ENCODE results near the gene PLEK. TPM values are rescaled to one million over a fixed set of nuclear protein-coding genes. Genes with fewer than 3 reads are reported as not detected.
"Not testable (repeated sequence)": the region's sequence is repeated elsewhere in the genome, so short reads cannot be mapped to it uniquely, and the experiment has no call there.

PLEK gene
- total and polyA plus RNA-seq, 3 donors from 2014 or later: 1.7 to 9.2 (median 2.4) TPM

GRCh38 chr2:68390114-68390513, 25.0 kb downstream of the PLEK start:
- intact Hi-C loops (cut with DNase I; ENCODE audit: low total_unique reads): no loop called here
- DNase-seq: no peak
- Histone ChIP-seq H3K36me3 (ENCODE audit: low read depth, missing control alignments) (no peaks in the 10 kb centered on the region), H3K27ac (no peak overlapping the region), H3K4me1 (peaks cover 19% of the 10 kb centered on the region), H3K9me3 (no peaks in the 10 kb centered on the region), H3K4me3 (no peak overlapping the region), H3K27me3 (no peaks in the 10 kb centered on the region)
- TF ChIP-seq POLR2A (IDR thresholded peaks at IDR 0.05): no peak
- TF ChIP-seq CTCF (IDR thresholded peaks at IDR 0.05): no peak
- WGBS, 2 donors: 41 to 66% methylated on average over 2 of the region's 2 CpGs

- Histone ChIP-seq H3K9me3 (no peaks in the 10 kb centered on the region), H3K4me3 (no peak overlapping the region), H3K4me1 (peaks cover 20% of the 10 kb centered on the region), H3K36me3 (ENCODE audit: low read depth, missing control alignments) (no peaks in the 10 kb centered on the region), H3K27me3 (no peaks in the 10 kb centered on the region), H3K27ac (no peak overlapping the region)
- DNase-seq: no peak
- no peak for TF ChIP-seq CTCF (IDR thresholded peaks at IDR 0.05)
- intact Hi-C loops (cut with DNase I; ENCODE audit: low total_unique reads): no loop called here
These were observed 25.5 kb downstream of the PLEK start for GRCh38 chr2:68390586-68390985.

GRCh38 chr2:68391099-68391498, 26.0 kb downstream of the PLEK start:
- Histone ChIP-seq H3K36me3 (ENCODE audit: low read depth, missing control alignments) (no peaks in the 10 kb centered on the region), H3K9me3 (no peaks in the 10 kb centered on the region), H3K27ac (no peak overlapping the region), H3K4me1 (peaks cover 23% of the 10 kb centered on the region), H3K27me3 (no peaks in the 10 kb centered on the region), H3K4me3 (no peak overlapping the region)
- TF ChIP-seq POLR2A (IDR thresholded peaks at IDR 0.05) (no peak), CTCF (IDR thresholded peaks at IDR 0.05) (no peak)
- WGBS, 2 donors: 77 to 84% methylated on average over 2 of the region's 2 CpGs
- intact Hi-C loops (cut with DNase I; ENCODE audit: low total_unique reads): no loop called here
- DNase-seq: no peak

DNA sequence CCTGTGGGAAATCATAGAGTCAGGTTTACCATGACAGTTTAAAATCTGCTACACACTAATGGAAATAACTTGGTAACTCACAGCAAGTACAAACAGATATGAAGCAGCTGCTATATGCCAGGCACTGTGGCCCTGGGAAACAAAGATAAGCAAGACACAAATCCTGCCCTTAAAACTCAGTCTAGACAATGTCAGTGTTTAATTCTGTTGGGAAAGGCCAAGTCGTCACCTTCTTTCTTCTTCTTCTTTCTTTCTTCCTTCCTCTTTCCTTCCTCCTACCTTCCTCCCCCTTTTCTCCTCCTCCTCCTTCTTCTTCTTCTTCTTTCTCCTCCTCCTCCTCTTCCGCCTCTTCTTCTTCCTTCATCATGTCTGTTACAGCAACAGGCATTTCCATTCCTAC, 26.8 kb downstream of the PLEK start:
- DNase-seq: no peak
- Histone ChIP-seq H3K9me3 (no peaks in the 10 kb centered on the region), H3K4me1 (peaks cover 30% of the 10 kb centered on the region), H3K4me3 (no peak overlapping the region), H3K27me3 (no peaks in the 10 kb centered on the region), H3K27ac (no peak overlapping the region), H3K36me3 (ENCODE audit: low read depth, missing control alignments) (no peaks in the 10 kb centered on the region)
- intact Hi-C loops (cut with DNase I; ENCODE audit: low total_unique reads): no loop called here
- WGBS, 2 donors: 62 to 67% methylated on average over 2 of the region's 2 CpGs
- TF ChIP-seq CTCF (IDR thresholded peaks at IDR 0.05) (no peak), POLR2A (IDR thresholded peaks at IDR 0.05) (no peak)

- peaks cover 29% of the 10 kb centered on the region for H3K4me1 ChIP-seq
- no peaks in the 10 kb centered on the region for H3K9me3 ChIP-seq
- intact Hi-C loops (cut with DNase I; ENCODE audit: low total_unique reads): no loop called here
- H3K4me3 ChIP-seq: no peak overlapping the region
- no peaks in the 10 kb centered on the region for H3K36me3 ChIP-seq (ENCODE audit: low read depth, missing control alignments)
- WGBS, 2 donors: 31 to 60% methylated on average over 4 of the region's 4 CpGs
- peak; percentile 86 for DNase-seq
- no peaks in the 10 kb centered on the region for H3K27me3 ChIP-seq
- no peak for TF ChIP-seq POLR2A (IDR thresholded peaks at IDR 0.05)
- TF ChIP-seq CTCF (IDR thresholded peaks at IDR 0.05): no peak
- peak overlapping the region; percentile 48 to 78 for H3K27ac ChIP-seq
These were observed 31.0 kb downstream of the PLEK start for GRCh38 chr2:68396093-68396492.

DNA sequence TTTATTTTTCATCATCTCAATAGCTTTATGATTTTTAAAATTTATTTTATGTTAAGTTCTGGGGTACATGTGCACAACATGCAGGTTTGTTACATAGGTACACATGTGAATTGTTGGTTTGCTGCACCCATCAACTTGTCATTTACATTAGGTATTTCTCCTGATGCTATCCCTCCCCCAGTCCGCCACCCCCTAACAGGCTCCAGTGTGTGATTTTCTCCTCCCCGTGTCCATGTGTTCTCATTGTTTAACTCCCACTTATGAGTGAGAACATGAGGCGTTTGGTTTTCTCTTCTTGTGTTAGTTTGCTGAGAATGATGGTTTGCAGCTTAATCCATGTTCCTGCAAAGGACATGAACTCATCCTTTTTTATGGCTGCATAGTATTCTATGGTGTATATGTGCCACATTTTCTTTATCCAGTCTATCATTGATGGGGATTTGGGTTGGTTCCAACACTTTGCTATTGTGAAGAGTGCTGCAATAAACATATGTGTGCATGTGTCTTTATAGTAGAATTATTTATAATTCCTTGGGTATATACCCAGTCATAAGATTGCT, 32.7 kb downstream of the PLEK start:
- H3K27me3 ChIP-seq; H3K9me3 ChIP-seq; H3K27ac ChIP-seq; DNase-seq; H3K4me3 ChIP-seq; intact Hi-C loops (cut with DNase I; ENCODE audit: low total_unique reads); H3K36me3 ChIP-seq (ENCODE audit: low read depth, missing control alignments): not testable (repeated sequence)
- 75 to 84% methylated on average over 3 of the region's 3 CpGs for WGBS, 2 donors
- H3K4me1 ChIP-seq: peaks cover 22% of the 10 kb centered on the region
